Neural progenitor cell (in vitro differentiated cells): ENCODE measurements around the gene SPESP1. TPM values are rescaled to one million over a fixed set of nuclear protein-coding genes. Genes with fewer than 3 reads are reported as not detected.

Experiments used
- DNase-seq: peaks from one replicate; pipeline ENCODE4 v3.0.0-alpha.2; 2016; ENCODE audit warnings: low spot score
- H2AFZ ChIP-seq: fragments of 200-600 bp; sonication (generic); replicated peaks from 2 replicates; pipeline ENCODE4 v1.6.1; 2016; ENCODE audit warnings: antibody characterized with exemption
- H3F3A ChIP-seq: fragments of 200-600 bp; sonication (generic); 2 replicates; pipeline ENCODE4 v1.6.1; 2016; ENCODE audit warnings: antibody characterized with exemption, low read depth
- H3K27ac ChIP-seq: fragments of 200-600 bp; sonication (generic); 2 replicates; pipeline ENCODE4 v1.5.1; 2016; ENCODE audit warnings: mild to moderate bottlenecking
- H3K27me3 ChIP-seq: fragments of 200-600 bp; sonication (generic); 2 replicates; pipeline ENCODE4 v1.6.1; 2016; ENCODE audit warnings: mild to moderate bottlenecking, moderate library complexity
- H3K36me3 ChIP-seq: fragments of 200-600 bp; sonication (generic); 2 replicates; pipeline ENCODE4 v1.5.1; 2016
- H3K4me1 ChIP-seq: fragments of 200-600 bp; sonication (generic); 2 replicates; pipeline ENCODE4 v1.6.1; 2016; ENCODE audit warnings: mixed run types
- H3K4me2 ChIP-seq: fragments of 200-600 bp; sonication (generic); 2 replicates; pipeline ENCODE4 v1.6.1; 2016
- H3K4me3 ChIP-seq: fragments of 200-600 bp; sonication (generic); 2 replicates; pipeline ENCODE4 v1.5.1; 2016
- H3K79me2 ChIP-seq: fragments of 200-600 bp; sonication (generic); 2 replicates; pipeline ENCODE4 v1.6.1; 2016; ENCODE audit warnings: low read depth
- H3K9ac ChIP-seq: fragments of 200-600 bp; sonication (generic); 2 replicates; pipeline ENCODE4 v1.6.1; 2016
- H3K9me3 ChIP-seq: fragments of 200-600 bp; sonication (generic); 2 replicates; pipeline ENCODE4 v1.5.1; 2016; ENCODE audit warnings: low read depth
- H4K20me1 ChIP-seq: fragments of 200-600 bp; sonication (generic); 2 replicates; pipeline ENCODE4 v1.6.1; 2016; ENCODE audit warnings: low read depth
- H3K27ac Mint-ChIP-seq: 3 replicates; pipeline ENCODE4 v1.8.0; 2021; ENCODE audit warnings: mixed read lengths
- H3K27me3 Mint-ChIP-seq: 2 replicates; pipeline ENCODE4 v1.8.0; 2022; ENCODE audit warnings: low read depth, mild to moderate bottlenecking, inconsistent platforms, moderate library complexity, mixed read lengths; ENCODE audit not compliant: insufficient read depth
- H3K36me3 Mint-ChIP-seq: 3 replicates; pipeline ENCODE4 v1.8.0; 2021; ENCODE audit warnings: mixed read lengths
- H3K4me1 Mint-ChIP-seq: 3 replicates; pipeline ENCODE4 v1.8.0; 2021; ENCODE audit warnings: mixed read lengths
- H3K4me3 Mint-ChIP-seq: 3 replicates; pipeline ENCODE4 v1.8.0; 2021; ENCODE audit warnings: mild to moderate bottlenecking, moderate library complexity, mixed read lengths
- H3K9me3 Mint-ChIP-seq: 3 replicates; pipeline ENCODE4 v1.8.0; 2020; ENCODE audit warnings: mixed read lengths
- CTCF ChIP-seq: fragments of 200-600 bp; sonication (generic); IDR thresholded peaks from 2 replicates; pipeline ENCODE4 v1.5.1; 2017; ENCODE audit warnings: antibody characterized with exemption, mild to moderate bottlenecking
- EZH2 ChIP-seq: fragments of 200-600 bp; sonication (generic); IDR thresholded peaks from 2 replicates; pipeline ENCODE4 v1.6.1; 2017; ENCODE audit warnings: antibody characterized with exemption, mild to moderate bottlenecking, moderate library complexity
- EZH2phosphoT487 ChIP-seq: fragments of 200-600 bp; sonication (generic); IDR thresholded peaks from 2 replicates; pipeline ENCODE4 v1.6.1; 2017; ENCODE audit warnings: antibody characterized with exemption
- total RNA-seq: library from RNA; depleted of rRNA; stranded (reverse); fragments of >200 nt; gene quantifications from 2 replicates; pipeline ENCODE4 v1.2.3, GENCODE V29; 2015; ENCODE audit warnings: low replicate concordance

SPESP1 gene
- not detected in 2 replicates for total RNA-seq

GRCh38 chr15:68930268-68931022, at the start of gene SPESP1:
Gene SPESP1, plus strand, starts transcription at chr15:68930525. Its CDS starts 129 bp downstream, at chr15:68930654.
- no peaks in the 10 kb centered on the region for H3K9me3 ChIP-seq
- H3K4me3 ChIP-seq: no peak within 1 kb of the TSS
- no peaks in the 10 kb centered on the region for H3K27me3 ChIP-seq
- no peaks in the 10 kb centered on the region for H3K79me2 ChIP-seq
- TF ChIP-seq EZH2 (no peak), CTCF (no peak), EZH2phosphoT487 (no peak)
- DNase-seq: no peak
- peaks cover 3% of the 10 kb centered on the region for H3K36me3 Mint-ChIP-seq
- H3K4me1 ChIP-seq: no peaks in the 10 kb centered on the region
- no peaks in the 10 kb centered on the region for H3F3A ChIP-seq
- H2AFZ ChIP-seq: no peak within 1 kb of the TSS
- no peaks in the 10 kb centered on the region for H3K36me3 ChIP-seq
- no peaks in the 10 kb centered on the region for H4K20me1 ChIP-seq
- peak within 1 kb of the TSS; percentile 17 for H3K4me3 Mint-ChIP-seq
- no peaks in the 10 kb centered on the region for H3K4me1 Mint-ChIP-seq
- no peak within 1 kb of the TSS for H3K4me2 ChIP-seq
- no peaks in the 10 kb centered on the region for H3K27me3 Mint-ChIP-seq
- no peak within 1 kb of the TSS for H3K27ac Mint-ChIP-seq
- H3K27ac ChIP-seq: no peak within 1 kb of the TSS
- H3K9me3 Mint-ChIP-seq: peaks cover 8% of the 10 kb centered on the region
- no peak within 1 kb of the TSS for H3K9ac ChIP-seq

- no peaks in the 10 kb centered on the region for H3F3A ChIP-seq
- H3K36me3 Mint-ChIP-seq: no peaks in the 10 kb centered on the region
- no peak for DNase-seq
- H3K9me3 Mint-ChIP-seq: no peaks in the 10 kb centered on the region
- H3K4me3 Mint-ChIP-seq: no peak overlapping the region
- no peak overlapping the region for H3K4me3 ChIP-seq
- H3K36me3 ChIP-seq: no peaks in the 10 kb centered on the region
- H3K27me3 ChIP-seq: no peaks in the 10 kb centered on the region
- no peak overlapping the region for H3K9ac ChIP-seq
- H4K20me1 ChIP-seq: no peaks in the 10 kb centered on the region
- H2AFZ ChIP-seq: no peak overlapping the region
- no peaks in the 10 kb centered on the region for H3K79me2 ChIP-seq
- no peak overlapping the region for H3K27ac Mint-ChIP-seq
- no peak for TF ChIP-seq EZH2
- TF ChIP-seq CTCF: no peak
- no peak for TF ChIP-seq EZH2phosphoT487
- H3K9me3 ChIP-seq: no peaks in the 10 kb centered on the region
- H3K4me1 ChIP-seq: no peaks in the 10 kb centered on the region
- no peaks in the 10 kb centered on the region for H3K4me1 Mint-ChIP-seq
- H3K27me3 Mint-ChIP-seq: peaks cover 2% of the 10 kb centered on the region
- H3K27ac ChIP-seq: no peak overlapping the region
- H3K4me2 ChIP-seq: no peak overlapping the region
These were observed 45.3 kb upstream of the SPESP1 start for GRCh38 chr15:68885070-68885469.

GRCh38 chr15:68887120-68887519, 43.2 kb upstream of the SPESP1 start:
- H3K4me3 ChIP-seq: no peak overlapping the region
- H3K4me1 ChIP-seq: no peaks in the 10 kb centered on the region
- H3K9me3 ChIP-seq: no peaks in the 10 kb centered on the region
- H3K27me3 ChIP-seq: no peaks in the 10 kb centered on the region
- H3F3A ChIP-seq: no peaks in the 10 kb centered on the region
- TF ChIP-seq CTCF (no peak), EZH2 (no peak), EZH2phosphoT487 (no peak)
- no peaks in the 10 kb centered on the region for H4K20me1 ChIP-seq
- H2AFZ ChIP-seq: no peak overlapping the region
- Mint-ChIP-seq H3K9me3 (no peaks in the 10 kb centered on the region), H3K4me3 (no peak overlapping the region), H3K36me3 (no peaks in the 10 kb centered on the region), H3K27me3 (no peaks in the 10 kb centered on the region), H3K27ac (no peak overlapping the region), H3K4me1 (no peaks in the 10 kb centered on the region)
- H3K9ac ChIP-seq: no peak overlapping the region
- no peaks in the 10 kb centered on the region for H3K79me2 ChIP-seq
- no peak overlapping the region for H3K4me2 ChIP-seq
- no peak overlapping the region for H3K27ac ChIP-seq
- no peaks in the 10 kb centered on the region for H3K36me3 ChIP-seq
- DNase-seq: no peak
